Measurements from ENCODE around the gene STK32A.

- TF ChIP-seq CTCF (IDR thresholded peaks at IDR 0.05) (no peak), EP300 (IDR thresholded peaks at IDR 0.05) (no peak), POLR2A (IDR thresholded peaks at IDR 0.05) (no peak)
Measured at GRCh38 chr5:147349241-147349640, 114.4 kb downstream of the STK32A start.
